T-helper 1 cell treated with Interleukin-12 subunit alpha and Interleukin-12 subunit beta and Interleukin-4 antibody, amounts not matched to agents 30 ng/mL and 1 ng/mL, for 36 hours (primary cell): ENCODE results near the gene MFNG. TPM values are rescaled to one million over a fixed set of nuclear protein-coding genes. Genes with fewer than 3 reads are reported as not detected.
"Not testable (repeated sequence)": the region's sequence is repeated elsewhere in the genome, so short reads cannot be mapped to it uniquely, and the experiment has no call there.

Experiments used
- intact Hi-C: fragments of 100-400 bp; cut with micrococcal nuclease; formaldehyde crosslinking; loops from one replicate; pipeline ENCODE4 v1.15.1; 2024
- total RNA-seq: library from RNA; stranded (reverse); gene quantifications from 2 replicates; pipeline ENCODE4 v1.2.3, GENCODE V29; 2022

The MFNG gene
- total RNA-seq = 207 and 211 TPM in 2 replicates

- intact Hi-C loops = loop anchor here (1.0 to 10.0 kb wide), 3 partner anchors 81 to 198 kb away; partner anchors contain the start of gene NOL12
Observed at GRCh38 chr22:37486224-37486845, at the start of gene MFNG. Gene MFNG, minus strand, starts transcription at chr22:37486384. Its CDS starts 207 bp downstream, at chr22:37486177.

- intact Hi-C loops = loop anchor here (5.0 kb wide), 3 partner anchors 72 to 432 kb away; partner anchors contain the start of gene GGA1
Observed at GRCh38 chr22:37535159-37535558, 49.0 kb upstream of the MFNG start.

- intact Hi-C loops = no loop called here
Observed at GRCh38 chr22:37534445-37534844, 48.3 kb upstream of the MFNG start.

GRCh38 chr22:37533995-37534394, 47.8 kb upstream of the MFNG start:
- intact Hi-C loops = no loop called here

- intact Hi-C loops = no loop called here
Observed at GRCh38 chr22:37529652-37530345, 43.6 kb upstream of the MFNG start.

GRCh38 chr22:37527952-37528351, 41.8 kb upstream of the MFNG start:
- intact Hi-C loops = not testable (repeated sequence)

GRCh38 chr22:37527081-37527752, 41.0 kb upstream of the MFNG start:
- intact Hi-C loops = not testable (repeated sequence)

GRCh38 chr22:37526376-37526775, 40.2 kb upstream of the MFNG start:
- intact Hi-C loops = no loop called here

- intact Hi-C loops = no loop called here
Observed at GRCh38 chr22:37525746-37526350, 39.7 kb upstream of the MFNG start.

GRCh38 chr22:37525073-37525745, 39.0 kb upstream of the MFNG start:
- intact Hi-C loops = no loop called here

GRCh38 chr22:37522482-37522881, 36.3 kb upstream of the MFNG start:
- intact Hi-C loops = no loop called here

GRCh38 chr22:37521236-37521739, 35.1 kb upstream of the MFNG start:
- intact Hi-C loops = no loop called here

GRCh38 chr22:37520776-37521191, 34.6 kb upstream of the MFNG start:
- intact Hi-C loops = no loop called here

GRCh38 chr22:37519268-37520195, 33.3 kb upstream of the MFNG start, which contains the start of gene CARD10:
Gene CARD10, minus strand, starts transcription at chr22:37519415. Its CDS starts 215 bp downstream, at chr22:37519200.
- intact Hi-C loops = no loop called here

- intact Hi-C loops = no loop called here
Observed at GRCh38 chr22:37518509-37519267, 32.5 kb upstream of the MFNG start.

GRCh38 chr22:37517826-37518450, 31.8 kb upstream of the MFNG start:
- intact Hi-C loops = no loop called here

- intact Hi-C loops = no loop called here
Observed at GRCh38 chr22:37516456-37516855, 30.3 kb upstream of the MFNG start.

- intact Hi-C loops = no loop called here
Observed at GRCh38 chr22:37515901-37516300, 29.7 kb upstream of the MFNG start.
